Endothelial cell of umbilical vein (primary cell): Measurements from ENCODE around the gene FGF3.

ENCODE experiments used
- CTCF ChIP-seq, 2 donors: IDR thresholded peaks; 1 replicate in 1 of 2; 2 replicates in 1 of 2; pipeline ENCODE4 v1.5.1; 2011; ENCODE audit warnings: low read length in 2 of 2, mild to moderate bottlenecking in 2 of 2, moderate library complexity in 2 of 2, control low read depth in 1 of 2, inconsistent platforms in 1 of 2, low read depth in 1 of 2; ENCODE audit not compliant: insufficient read depth in 1 of 2; ENCODE audit errors: extremely low read depth in 1 of 2
- EZH2 ChIP-seq: IDR thresholded peaks from 2 replicates; pipeline ENCODE4 v1.6.1; 2012; ENCODE audit warnings: borderline replicate concordance, low read depth, mild to moderate bottlenecking, moderate library complexity, low read length, inconsistent platforms; ENCODE audit not compliant: severe bottlenecking
- FOS ChIP-seq: IDR thresholded peaks from 2 replicates; pipeline ENCODE4 v1.6.1; 2011; ENCODE audit warnings: mild to moderate bottlenecking, low read length, moderate library complexity, borderline replicate concordance; ENCODE audit not compliant: insufficient read depth
- JUN ChIP-seq: IDR thresholded peaks from 2 replicates; pipeline ENCODE4 v1.6.1; 2011; ENCODE audit warnings: borderline replicate concordance, low read depth; ENCODE audit not compliant: insufficient read length, insufficient read depth
- MAX ChIP-seq: IDR thresholded peaks from 2 replicates; pipeline ENCODE4 v1.6.1; 2011; ENCODE audit not compliant: insufficient read depth, insufficient read length
- POLR2A ChIP-seq: IDR thresholded peaks from 2 replicates; pipeline ENCODE4 v1.6.1; 2012; ENCODE audit warnings: low read depth, mild to moderate bottlenecking, control low read depth, low read length
- POLR2AphosphoS5 ChIP-seq: IDR thresholded peaks from 2 replicates; pipeline ENCODE4 v1.6.1; 2012; ENCODE audit warnings: low read depth, mild to moderate bottlenecking, control low read depth, low read length, moderate library complexity; ENCODE audit not compliant: insufficient read depth

DNA sequence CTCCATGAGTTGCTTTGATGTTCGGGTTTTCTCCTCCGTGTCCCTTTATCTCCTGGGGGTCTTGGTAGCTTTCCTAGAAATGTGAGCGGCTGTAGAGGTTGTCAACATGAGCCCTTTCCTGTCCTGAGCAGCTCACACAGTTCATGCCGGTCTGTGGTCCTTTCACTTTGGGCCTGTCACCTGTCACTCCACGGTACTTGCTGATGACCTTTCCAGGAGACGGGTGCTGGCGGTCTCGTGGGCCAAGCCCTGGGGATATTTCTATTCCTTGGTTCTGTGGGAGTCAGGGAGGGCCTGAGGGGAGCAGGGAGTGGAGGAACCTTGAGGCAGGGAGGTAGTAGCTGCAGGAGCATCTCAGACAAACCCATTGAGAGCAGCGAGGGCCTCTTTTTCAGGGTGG lies 23.2 kb downstream of the FGF3 start:
- TF ChIP-seq CTCF (IDR thresholded peaks at IDR 0.05; ENCODE audit: extremely low read depth in 1 of 2, insufficient read depth in 1 of 2, low read depth in 1 of 2, low read length in 2 of 2) (no peak), JUN (no peak), POLR2A (no peak), POLR2AphosphoS5 (no peak), MAX (no peak), EZH2 (no peak), FOS (no peak)
